MM.1S (cell line): ENCODE data around the gene TENM4.

Experiments
- CTCF ChIP-seq: fragments of 300-600 bp; sonication (generic); IDR thresholded peaks from 2 replicates; pipeline ENCODE4 v1.5.1; 2016; ENCODE audit warnings: antibody characterized with exemption, low read length, mixed read lengths
- EZH2 ChIP-seq: fragments of 300-600 bp; sonication (generic); optimal IDR thresholded peaks from 2 replicates; pipeline ENCODE3; 2017; ENCODE audit warnings: low read depth, mild to moderate bottlenecking, antibody characterized with exemption, low read length, mixed read lengths
- EZH2phosphoT487 ChIP-seq: fragments of 300-600 bp; sonication (generic); IDR thresholded peaks from 2 replicates; pipeline ENCODE4 v1.6.1; 2018; ENCODE audit warnings: antibody characterized with exemption, low read length

- TF ChIP-seq EZH2 = no peak
- no peak for TF ChIP-seq CTCF
- TF ChIP-seq EZH2phosphoT487 = no peak
Measured at GRCh38 chr11:79186669-79187068, 254.2 kb downstream of the TENM4 start.
